Parathyroid adenoma (tissue), 2 donors: ENCODE measurements around the gene DUSP21.

ENCODE experiments used
- H2AFZ ChIP-seq: fragments of 300-600 bp; sonication (generic); one replicate; pipeline ENCODE4 v1.7.0; 2017; ENCODE audit warnings: antibody characterized with exemption, mild to moderate bottlenecking
- H3K27ac ChIP-seq: fragments of 300-600 bp; sonication (generic); one replicate; pipeline ENCODE4 v1.7.0; 2017
- H3K27me3 ChIP-seq: fragments of 300-600 bp; sonication (generic); one replicate; pipeline ENCODE4 v1.7.0; 2017; ENCODE audit warnings: low read length; ENCODE audit not compliant: control insufficient read depth, insufficient read depth
- H3K36me3 ChIP-seq: fragments of 300-600 bp; sonication (generic); one replicate; pipeline ENCODE4 v1.7.0; 2017; ENCODE audit warnings: low read length; ENCODE audit not compliant: control insufficient read depth, insufficient read depth
- H3K4me1 ChIP-seq: fragments of 300-600 bp; sonication (generic); one replicate; pipeline ENCODE4 v1.7.0; 2017; ENCODE audit warnings: control low read depth
- H3K4me2 ChIP-seq: fragments of 300-600 bp; sonication (generic); one replicate; pipeline ENCODE4 v1.7.0; 2017; ENCODE audit warnings: low read length
- H3K4me3 ChIP-seq: fragments of 300-600 bp; sonication (generic); one replicate; pipeline ENCODE4 v1.7.0; 2017; ENCODE audit warnings: low read depth, low read length
- H3K79me2 ChIP-seq: fragments of 300-600 bp; sonication (generic); one replicate; pipeline ENCODE4 v1.7.0; 2017; ENCODE audit warnings: control low read depth
- H3K9ac ChIP-seq: fragments of 300-600 bp; sonication (generic); one replicate; pipeline ENCODE4 v1.7.0; 2017; ENCODE audit warnings: mild to moderate bottlenecking
- H3K9me3 ChIP-seq: fragments of 300-600 bp; sonication (generic); one replicate; pipeline ENCODE4 v1.7.0; 2017; ENCODE audit warnings: low read length; ENCODE audit not compliant: control insufficient read depth
- CTCF ChIP-seq: fragments of 300-600 bp; sonication (generic); IDR thresholded peaks from one replicate; pipeline ENCODE4 v1.7.0; 2017; ENCODE audit warnings: antibody characterized with exemption, mild to moderate bottlenecking
- donor health status: primary hyperparathyroidism.

DUSP21 gene

GRCh38 chrX:44874420-44875184 lies 30.8 kb downstream of the DUSP21 start:
- Histone ChIP-seq H3K4me1 (no peaks in the 10 kb centered on the region), H3K9me3 (no peaks in the 10 kb centered on the region), H3K36me3 (no peaks in the 10 kb centered on the region)

GRCh38 chrX:44875185-44875489 lies 31.3 kb downstream of the DUSP21 start:
- Histone ChIP-seq H3K9me3 (no peaks in the 10 kb centered on the region), H3K27ac (no peak overlapping the region), H3K79me2 (peaks cover 19% of the 10 kb centered on the region), H3K4me2 (peak overlapping the region; percentile 47), H3K36me3 (no peaks in the 10 kb centered on the region), H3K4me3 (peak overlapping the region; percentile 75), H3K27me3 (no peaks in the 10 kb centered on the region), H3K4me1 (no peaks in the 10 kb centered on the region), H3K9ac (no peak overlapping the region), H2AFZ (no peak overlapping the region)
- TF ChIP-seq CTCF, result no peak

More at GRCh38 chrX:44874420-44875184, 30.8 kb downstream of the DUSP21 start:
- peak overlapping the region; percentile 75 for H3K4me3 ChIP-seq
- no peak overlapping the region for H3K9ac ChIP-seq
- H3K79me2 ChIP-seq, result peaks cover 17% of the 10 kb centered on the region
- H3K27ac ChIP-seq, result peak overlapping the region; percentile 99
- H3K27me3 ChIP-seq, result no peaks in the 10 kb centered on the region
- H2AFZ ChIP-seq, result peak overlapping the region; percentile 91
- no peak for TF ChIP-seq CTCF
- H3K4me2 ChIP-seq, result peak overlapping the region; percentile 47

- Histone ChIP-seq H3K36me3 (no peaks in the 10 kb centered on the region), H3K9ac (no peak overlapping the region), H3K4me1 (no peaks in the 10 kb centered on the region), H3K79me2 (peaks cover 24% of the 10 kb centered on the region), H3K27me3 (no peaks in the 10 kb centered on the region), H3K4me3 (no peak overlapping the region), H2AFZ (no peak overlapping the region), H3K9me3 (no peaks in the 10 kb centered on the region), H3K27ac (no peak overlapping the region), H3K4me2 (peak overlapping the region; percentile 47)
- TF ChIP-seq CTCF, result no peak
Measured at GRCh38 chrX:44876086-44876485, 32.3 kb downstream of the DUSP21 start.

GRCh38 chrX:44876767-44877166 lies 32.9 kb downstream of the DUSP21 start:
- H3K27ac ChIP-seq, result no peak overlapping the region
- H2AFZ ChIP-seq, result no peak overlapping the region
- no peak overlapping the region for H3K9ac ChIP-seq
- no peak for TF ChIP-seq CTCF
- H3K9me3 ChIP-seq, result no peaks in the 10 kb centered on the region
- H3K36me3 ChIP-seq, result no peaks in the 10 kb centered on the region
- H3K27me3 ChIP-seq, result no peaks in the 10 kb centered on the region
- no peak overlapping the region for H3K4me2 ChIP-seq
- peaks cover 24% of the 10 kb centered on the region for H3K79me2 ChIP-seq
- no peaks in the 10 kb centered on the region for H3K4me1 ChIP-seq
- no peak overlapping the region for H3K4me3 ChIP-seq

GRCh38 chrX:44878780-44879179 lies 35.0 kb downstream of the DUSP21 start:
- H3K36me3 ChIP-seq, result no peaks in the 10 kb centered on the region
- H3K79me2 ChIP-seq, result peaks cover 31% of the 10 kb centered on the region
- no peaks in the 10 kb centered on the region for H3K4me1 ChIP-seq
- H3K4me2 ChIP-seq, result no peak overlapping the region
- no peak overlapping the region for H3K9ac ChIP-seq
- H3K4me3 ChIP-seq, result no peak overlapping the region
- no peak overlapping the region for H3K27ac ChIP-seq
- no peaks in the 10 kb centered on the region for H3K27me3 ChIP-seq
- no peak for TF ChIP-seq CTCF
- H3K9me3 ChIP-seq, result no peaks in the 10 kb centered on the region
- no peak overlapping the region for H2AFZ ChIP-seq
